HG03066 (cell line): ENCODE measurements around the gene FBLN2.

ENCODE experiments used
- ATAC-seq: cut with Tn5 transposase; IDR thresholded peaks from one replicate; pipeline ENCODE4 v1.9.1; 2021; ENCODE audit warnings: low read depth; ENCODE audit not compliant: unreplicated experiment

The FBLN2 gene

GRCh38 chr3:13673207-13673606 lies 124.3 kb downstream of the FBLN2 start:
- no peak for ATAC-seq

- ATAC-seq: no peak
These were observed 125.7 kb downstream of the FBLN2 start for GRCh38 chr3:13674538-13675185.

- ATAC-seq: no peak
These were observed 127.6 kb downstream of the FBLN2 start for GRCh38 chr3:13676356-13677017.

GRCh38 chr3:13677272-13677671 lies 128.3 kb downstream of the FBLN2 start:
- no peak for ATAC-seq

- ATAC-seq: no peak
These were observed 133.0 kb downstream of the FBLN2 start for GRCh38 chr3:13681931-13682330.

- no peak for ATAC-seq
These were observed 133.5 kb downstream of the FBLN2 start for GRCh38 chr3:13682331-13683013.

- ATAC-seq: no peak
These were observed 134.4 kb downstream of the FBLN2 start for GRCh38 chr3:13683288-13683687.

GRCh38 chr3:13683772-13684171 lies 134.8 kb downstream of the FBLN2 start:
- ATAC-seq: no peak

- no peak for ATAC-seq
These were observed 135.4 kb downstream of the FBLN2 start for GRCh38 chr3:13684350-13684749.

GRCh38 chr3:13684854-13685253 lies 135.9 kb downstream of the FBLN2 start:
- ATAC-seq: no peak

GRCh38 chr3:13685721-13686120 lies 136.8 kb downstream of the FBLN2 start:
- ATAC-seq: no peak

GRCh38 chr3:13686367-13687160 lies 137.6 kb downstream of the FBLN2 start:
- no peak for ATAC-seq

GRCh38 chr3:13687517-13687943 lies 138.6 kb downstream of the FBLN2 start:
- no peak for ATAC-seq
